SW 1271 (cell line): ENCODE measurements around the gene PMFBP1.

Source experiments
- DNase-seq, 2 experiments: peaks; one replicate each; lab custom pipeline; 2025; lab: John Stamatoyannopoulos, UW

The PMFBP1 gene

DNA sequence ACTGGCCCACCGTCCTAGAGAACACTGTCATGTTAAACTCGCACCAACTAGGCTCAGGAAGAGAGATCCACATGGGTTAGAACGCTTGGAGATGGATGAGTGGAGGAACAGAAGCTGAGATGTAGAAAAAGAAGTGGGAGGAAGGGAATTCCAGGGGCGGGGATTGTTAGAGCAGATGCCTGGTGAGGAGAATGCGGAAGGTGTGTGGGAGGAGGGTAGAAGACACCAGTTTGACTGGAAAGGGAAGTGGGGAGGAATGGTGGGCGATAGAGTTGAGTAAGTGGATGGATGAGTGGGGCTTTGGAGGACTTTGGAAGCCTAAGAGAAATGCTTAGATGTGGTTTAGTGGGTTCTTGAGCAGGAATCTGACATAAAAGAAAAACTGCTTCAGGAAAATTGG lies 40.9 kb downstream of the PMFBP1 start:
- DNase-seq: no peak

DNA sequence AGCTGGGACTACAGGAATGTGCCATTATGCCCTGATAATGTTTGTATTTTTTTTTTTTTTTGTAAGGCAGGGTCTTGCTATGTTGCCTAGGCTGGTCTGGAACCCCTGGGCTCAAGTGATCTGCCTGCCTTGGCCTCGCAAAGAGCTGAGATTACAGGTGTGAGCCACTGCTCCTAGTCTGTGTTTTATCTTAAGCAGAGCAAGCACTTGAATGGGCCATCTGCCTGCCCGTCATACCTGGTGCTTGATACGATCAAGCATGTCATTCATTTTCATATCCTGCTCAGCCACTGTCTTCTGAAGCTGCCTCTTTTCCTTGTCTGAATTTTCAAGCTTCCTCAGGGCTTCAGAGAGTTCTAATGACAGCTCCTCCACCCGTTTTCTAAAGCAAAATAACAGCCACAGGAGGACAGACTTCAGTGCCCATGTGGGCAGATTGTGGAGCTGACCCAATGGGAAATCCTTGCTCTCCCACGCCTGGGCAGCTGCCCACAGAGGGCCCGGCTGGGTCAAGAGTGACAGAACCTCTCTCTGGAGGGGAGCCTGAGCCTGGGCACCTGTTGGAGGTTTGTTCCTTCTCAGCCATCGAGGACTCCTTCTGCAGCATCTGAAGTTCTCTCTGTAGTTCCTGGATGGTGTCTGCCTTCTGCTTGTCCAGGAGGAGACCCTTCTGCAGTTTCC lies 41.8 kb downstream of the PMFBP1 start:
- no peak for DNase-seq

DNA sequence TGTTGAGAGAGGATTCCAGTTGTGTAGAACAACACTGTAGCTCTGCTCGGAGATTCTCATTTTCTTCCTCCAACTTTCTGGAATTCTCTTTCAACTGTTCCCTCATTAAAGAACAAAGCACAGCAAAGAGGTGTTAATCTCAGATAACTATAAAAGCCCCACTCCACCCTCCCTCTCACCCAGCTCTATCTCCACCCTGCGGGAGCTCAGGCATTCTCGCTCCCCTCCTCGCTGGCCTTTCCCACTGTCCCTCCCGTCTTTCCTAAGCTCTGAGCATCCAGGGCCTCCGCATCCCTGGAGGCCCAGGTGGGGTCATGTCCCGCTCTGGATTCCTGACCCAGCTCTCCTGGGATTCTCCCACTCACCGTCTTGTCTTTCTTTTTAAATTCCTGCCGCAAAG lies 43.3 kb downstream of the PMFBP1 start:
- DNase-seq: no peak

DNA sequence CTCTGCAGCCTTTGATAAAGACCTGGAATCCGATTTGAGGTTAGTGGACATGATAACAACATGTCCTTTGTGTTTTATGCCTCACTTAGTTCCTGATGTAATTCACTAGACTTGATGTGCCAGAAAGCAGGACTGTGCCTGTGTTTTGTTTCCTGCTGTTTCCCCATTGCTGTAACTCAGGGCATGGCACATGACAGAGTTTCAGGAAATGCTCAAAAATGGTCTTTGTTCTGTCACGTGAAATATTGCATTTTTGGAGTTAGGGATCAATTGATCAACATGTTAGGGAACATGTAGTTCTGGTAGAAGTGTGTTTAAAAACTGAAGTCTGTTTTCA lies 45.6 kb downstream of the PMFBP1 start:
- no peak for DNase-seq

DNA sequence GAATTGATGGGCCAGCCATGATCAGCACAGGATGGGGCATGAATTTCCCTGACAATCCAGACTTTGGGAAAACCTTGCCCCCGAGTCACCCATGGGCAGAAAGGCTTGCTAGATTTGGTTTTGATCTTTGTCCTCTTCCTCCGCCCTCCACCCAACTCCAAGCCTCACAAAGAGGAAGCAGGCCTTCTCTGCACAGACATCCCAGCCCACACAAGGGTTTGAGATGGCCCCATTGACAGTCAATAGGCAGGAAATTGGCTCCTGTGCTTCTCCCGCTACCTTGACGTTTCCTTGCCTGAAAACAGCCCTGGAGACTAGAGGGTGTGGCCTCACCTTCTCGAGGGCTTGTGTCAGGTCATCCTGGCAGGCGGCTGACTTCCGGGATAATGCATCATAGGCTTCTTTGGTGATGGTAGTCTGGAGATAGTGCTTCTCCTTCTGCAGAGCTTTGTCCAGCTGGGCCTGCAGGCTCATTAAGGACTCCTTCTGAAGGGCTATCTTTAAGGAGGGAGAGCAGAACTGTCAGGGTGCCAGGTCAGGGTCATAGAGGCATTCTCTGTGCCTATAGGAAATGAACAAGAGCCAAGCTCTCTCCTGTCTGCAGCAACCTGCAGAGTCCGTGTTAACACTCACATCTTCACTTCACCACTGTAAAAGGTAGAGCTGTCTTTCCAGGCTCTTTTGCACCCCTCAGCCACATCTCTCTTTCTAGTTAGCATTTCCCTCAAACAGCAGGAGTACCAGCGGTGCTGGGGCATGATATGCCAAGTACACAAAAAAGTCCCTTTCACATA lies 46.1 kb downstream of the PMFBP1 start:
- DNase-seq: no peak

DNA sequence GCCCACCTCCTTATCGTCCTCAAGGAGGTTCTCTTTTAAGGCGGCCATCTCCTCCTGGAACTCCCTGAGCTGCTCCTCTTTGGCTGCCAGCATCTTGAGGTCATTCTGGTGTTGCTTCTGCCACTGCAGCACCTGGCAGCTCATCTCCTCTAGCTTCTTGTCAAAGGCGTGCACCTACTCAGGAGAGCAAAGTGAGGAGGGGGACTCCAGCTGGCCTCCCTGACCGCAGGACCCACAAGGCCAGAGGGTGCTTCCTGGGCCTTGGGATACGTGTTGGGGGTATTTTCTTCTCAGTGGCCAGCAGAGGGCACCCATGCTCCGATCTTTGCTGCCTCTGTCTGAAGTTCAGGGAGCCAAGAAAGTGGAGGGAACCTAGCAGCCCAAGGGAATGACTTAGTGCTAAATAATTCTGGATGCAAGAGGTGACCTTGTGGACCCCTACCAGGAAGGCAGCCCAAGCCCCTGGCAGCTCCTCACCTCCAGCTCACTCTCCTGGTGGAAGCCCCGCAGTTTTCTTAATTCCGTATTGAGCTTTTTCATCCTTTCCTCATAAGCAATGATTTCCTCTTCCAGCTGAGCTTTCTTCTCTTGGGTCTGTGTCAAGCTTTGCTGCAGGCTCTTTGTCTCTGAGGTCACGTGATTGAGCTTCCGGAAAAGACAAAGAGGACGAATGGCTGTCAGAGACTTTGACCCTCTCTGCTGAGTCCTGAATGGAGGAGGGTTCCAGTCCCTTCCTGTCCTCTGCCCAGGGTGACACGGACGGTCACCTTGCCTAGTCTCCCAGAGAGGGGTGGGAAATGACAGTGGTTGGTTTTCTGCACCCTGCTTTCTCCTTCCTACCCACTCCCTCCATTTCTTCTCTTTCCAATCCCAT lies 47.0 kb downstream of the PMFBP1 start:
- DNase-seq: peak in 1 of 2 experiments; percentile 59

DNA sequence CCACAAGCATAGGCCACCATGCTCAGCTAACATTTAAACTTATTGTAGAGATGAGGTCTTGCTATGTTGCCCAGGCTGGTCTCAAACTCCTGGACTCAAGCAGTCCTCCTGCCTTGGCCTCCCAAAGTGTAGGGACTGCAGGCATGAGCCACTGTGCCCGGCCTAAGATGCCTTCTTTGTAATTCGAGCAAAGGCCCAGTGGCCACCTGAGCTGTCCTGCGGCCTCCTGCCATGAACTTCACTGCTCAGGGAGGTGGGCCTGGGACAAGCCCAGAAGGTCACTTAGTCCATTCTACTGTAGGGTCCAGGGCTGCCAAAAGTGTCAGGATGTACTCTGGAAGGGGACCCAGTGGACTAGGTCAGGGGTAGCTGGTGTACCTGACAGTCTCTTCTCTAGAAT lies 47.8 kb downstream of the PMFBP1 start:
- no peak for DNase-seq

DNA sequence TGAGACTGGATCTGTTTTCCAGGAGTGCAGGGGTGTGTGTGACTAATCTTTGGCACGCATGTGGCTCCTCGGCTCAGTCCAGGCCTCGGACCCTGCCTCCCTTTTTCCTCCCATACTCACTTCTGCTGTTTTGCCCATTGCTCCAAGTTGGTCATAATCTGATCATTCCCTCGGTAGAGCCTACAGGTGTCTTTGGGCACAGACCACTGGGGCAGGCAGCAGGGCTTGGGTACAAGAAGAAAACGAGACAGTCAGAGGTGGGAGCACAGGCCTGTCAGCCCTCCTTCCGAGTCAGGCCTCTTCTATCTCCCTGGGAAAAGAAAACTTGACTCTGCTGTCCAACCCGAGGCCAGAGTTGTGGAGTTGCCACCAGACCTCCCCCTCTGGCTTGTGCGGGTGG lies 48.5 kb downstream of the PMFBP1 start:
- DNase-seq: no peak

DNA sequence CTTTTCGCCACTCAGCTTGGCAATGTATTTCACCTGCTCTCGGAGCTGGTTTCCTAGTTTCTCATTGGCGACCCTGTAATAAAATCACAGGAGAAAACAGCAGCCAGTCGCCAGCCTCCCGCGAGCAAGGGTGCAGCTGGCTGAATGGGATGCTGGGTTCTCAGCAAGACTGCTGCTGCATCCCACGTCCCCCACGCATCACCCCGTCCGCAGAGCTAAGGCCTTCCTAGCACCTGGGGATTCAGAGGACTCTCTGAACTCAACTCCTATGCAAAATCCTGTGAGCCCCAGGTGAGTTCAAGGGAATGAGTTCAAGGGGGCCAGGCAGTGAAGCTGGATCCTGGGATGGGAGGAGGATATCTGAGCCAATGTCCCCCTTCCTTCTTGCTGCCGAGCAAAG lies 49.0 kb downstream of the PMFBP1 start:
- DNase-seq: no peak

DNA sequence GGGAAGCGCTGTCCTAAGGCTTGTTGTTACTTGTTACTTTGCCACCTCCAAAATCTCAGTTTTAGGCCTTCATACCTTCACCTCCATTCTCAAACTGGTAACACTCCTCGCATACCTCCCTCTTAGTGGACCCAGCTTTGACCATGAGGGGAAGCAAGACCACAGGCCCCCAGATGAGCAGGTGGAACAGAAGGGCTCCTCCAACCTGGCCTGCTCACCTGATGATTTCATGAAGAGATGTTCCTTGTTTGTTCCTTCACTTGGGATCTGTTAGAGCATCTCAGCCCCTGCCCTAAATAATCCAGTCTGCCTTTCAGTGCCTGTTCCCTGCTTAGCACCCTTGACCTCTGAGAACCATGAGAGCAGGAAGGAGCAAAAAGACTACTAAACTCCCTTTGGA lies 49.6 kb downstream of the PMFBP1 start:
- DNase-seq: no peak

DNA sequence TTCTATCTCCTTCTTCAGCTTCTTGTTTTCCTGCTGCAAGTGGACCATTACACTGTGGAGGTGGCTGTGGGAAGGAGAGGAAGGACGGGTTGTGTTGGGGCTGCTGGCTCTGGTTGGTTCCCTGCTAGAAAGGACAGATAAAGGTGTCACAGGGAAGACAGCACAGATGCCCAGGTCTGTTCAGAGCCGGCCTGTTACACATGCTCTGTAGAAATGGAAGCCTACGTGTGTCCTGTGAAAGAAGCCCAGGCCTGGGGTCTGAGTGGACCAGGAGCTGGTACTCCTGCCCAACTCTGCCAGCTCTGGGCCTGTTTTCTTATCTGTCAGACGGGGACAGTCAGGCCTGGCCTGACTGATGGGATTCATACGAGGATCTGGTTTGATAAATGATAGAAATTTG lies 51.9 kb downstream of the PMFBP1 start:
- DNase-seq: no peak

DNA sequence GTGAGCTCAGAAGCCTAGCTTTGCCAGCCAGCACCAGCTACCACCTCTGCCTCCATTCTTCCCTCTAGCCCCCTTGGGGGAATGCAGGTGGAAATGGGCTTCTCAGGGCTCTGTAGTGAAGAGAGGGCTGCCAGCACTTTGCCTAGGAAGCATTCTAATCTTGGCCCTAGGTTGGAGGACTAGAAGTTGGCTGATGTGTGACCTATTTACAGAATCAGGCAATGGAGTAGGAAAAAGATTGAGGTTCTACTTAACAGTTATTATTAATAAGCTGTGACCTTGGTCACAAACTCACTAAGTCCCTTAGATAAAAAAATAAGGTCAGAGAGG lies 58.4 kb downstream of the PMFBP1 start:
- no peak for DNase-seq

DNA sequence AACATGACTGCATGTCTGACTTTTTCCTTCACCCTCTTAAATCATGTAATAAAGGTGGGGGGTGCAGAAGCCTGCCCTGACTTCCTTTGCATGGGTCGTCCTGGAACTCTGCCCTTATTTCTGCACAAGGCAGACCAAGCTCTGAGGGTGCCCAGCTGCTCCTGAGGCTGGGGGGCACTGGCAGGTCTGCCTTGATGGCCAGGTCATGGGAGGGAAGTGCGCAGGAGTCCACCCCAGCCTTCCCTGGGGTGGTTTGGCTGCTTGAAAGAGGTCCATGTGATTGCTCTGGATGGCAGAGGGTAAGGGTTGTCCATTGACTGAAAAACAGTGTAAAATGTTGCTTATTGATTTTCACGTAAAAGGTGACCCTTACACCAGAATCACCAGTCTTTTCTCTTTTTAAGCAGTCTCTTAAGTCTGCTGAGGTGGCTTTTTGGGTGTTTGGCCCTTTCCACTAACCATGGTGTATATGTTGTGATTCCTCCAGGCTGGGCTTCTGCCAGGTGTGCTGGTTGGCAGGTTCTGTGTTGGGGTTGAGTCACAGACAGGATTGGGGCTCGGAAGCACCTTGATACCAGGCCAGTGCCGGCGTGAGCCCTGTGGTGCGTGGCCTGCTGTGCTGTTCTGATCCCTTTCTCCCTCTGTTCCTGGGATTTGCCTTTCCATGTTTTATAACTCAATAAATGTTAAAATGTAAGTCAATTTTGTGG lies 58.9 kb downstream of the PMFBP1 start:
- DNase-seq: no peak

DNA sequence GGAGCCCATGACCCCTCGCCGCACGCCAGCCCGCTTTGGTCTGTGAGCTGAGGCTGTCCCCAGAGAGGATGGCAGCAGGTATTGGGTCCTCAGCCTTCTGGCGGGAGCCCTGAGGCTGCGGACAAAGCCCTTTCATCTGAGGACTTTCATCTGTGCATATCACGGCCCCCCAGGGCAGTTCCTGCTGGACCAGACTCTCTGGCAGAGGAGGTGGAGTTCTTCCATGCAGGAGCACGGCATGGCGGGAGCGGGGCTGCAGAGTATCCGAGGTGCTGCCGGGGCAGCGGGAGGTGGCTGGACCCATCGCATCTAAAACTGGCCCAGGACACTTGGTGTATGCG lies 59.5 kb downstream of the PMFBP1 start:
- DNase-seq: no peak

DNA sequence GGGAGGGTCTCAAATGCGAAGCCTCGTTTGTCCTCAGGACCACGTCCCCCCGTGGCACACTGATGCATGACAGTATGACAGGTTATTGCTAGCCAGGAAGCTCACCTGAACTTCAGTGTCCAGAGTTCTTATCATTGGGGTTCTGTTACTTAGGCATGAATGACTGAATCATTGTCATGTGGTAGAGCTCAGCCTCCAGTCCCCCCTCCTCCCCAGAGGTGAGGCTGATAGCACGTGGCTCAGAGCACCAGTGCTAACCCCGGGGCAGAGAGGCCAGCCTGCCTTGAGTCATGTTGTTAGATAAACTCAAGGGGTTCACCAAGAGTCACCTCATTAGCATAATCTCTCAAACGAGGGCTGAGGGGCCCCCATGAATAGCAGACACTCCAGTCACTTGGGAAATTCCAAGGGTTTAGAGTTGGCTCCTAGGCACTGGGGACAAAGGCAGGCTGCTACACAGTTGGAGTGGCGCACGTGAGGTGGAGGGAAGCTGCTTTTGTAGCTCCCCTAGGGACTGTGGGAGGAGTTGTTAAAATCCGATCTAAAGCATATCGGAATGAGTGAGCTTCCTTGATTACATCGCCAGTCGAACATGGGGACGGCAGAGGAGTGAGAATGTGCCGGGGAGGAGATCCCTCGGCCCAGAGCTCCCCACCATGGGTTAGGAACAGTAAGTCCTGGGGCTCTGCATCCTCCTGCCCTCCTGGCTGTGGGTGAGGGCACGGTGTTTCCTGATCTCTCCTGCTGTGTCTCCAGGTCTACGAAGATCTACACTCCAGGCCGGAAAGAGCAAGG lies 60.1 kb downstream of the PMFBP1 start:
- no peak for DNase-seq

DNA sequence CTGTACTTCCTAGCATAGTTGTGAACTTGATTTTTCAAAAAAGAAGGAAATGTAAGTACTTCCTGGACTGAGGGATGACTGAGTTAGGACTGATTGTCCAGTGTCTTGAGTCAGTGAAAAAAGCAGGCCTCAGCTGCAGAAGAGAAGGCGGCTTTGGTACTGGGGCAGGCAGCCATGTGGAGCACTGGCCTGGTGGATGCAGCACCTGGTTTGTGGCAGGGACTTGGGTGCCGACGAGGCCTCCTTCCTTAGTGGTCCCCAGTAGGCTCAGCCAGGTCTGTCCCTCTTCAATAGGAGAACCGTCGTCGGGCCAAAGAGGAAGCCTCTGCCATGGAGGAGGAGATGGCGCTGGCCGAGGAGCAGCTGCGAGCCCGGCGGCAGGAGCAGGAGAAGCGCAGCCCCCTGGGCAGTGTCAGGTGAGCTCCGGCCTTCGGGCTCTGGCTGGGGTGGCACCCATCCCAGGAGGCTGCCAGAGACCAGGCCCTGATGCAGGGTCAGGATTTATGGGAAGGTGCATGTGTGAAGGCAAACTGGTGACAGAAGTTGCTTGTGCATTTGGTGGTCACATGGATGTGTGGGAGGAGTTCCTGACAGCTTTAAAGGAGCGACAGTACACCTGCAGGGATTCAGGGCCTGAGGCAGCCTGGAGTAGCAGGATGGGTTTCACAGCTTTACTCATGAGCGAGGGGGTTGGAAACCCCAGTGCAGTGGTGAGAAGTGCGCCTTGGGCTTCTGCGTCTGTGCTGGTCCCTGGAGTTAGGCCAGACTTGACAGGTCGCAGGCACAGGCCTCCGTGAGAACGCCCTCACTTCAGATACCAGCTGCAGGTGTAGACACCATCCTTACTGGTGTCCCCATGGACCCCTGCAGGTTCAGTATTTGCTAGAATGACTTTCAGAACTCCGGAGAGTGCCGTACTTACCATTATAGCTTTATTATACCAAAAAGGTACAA lies 61.0 kb downstream of the PMFBP1 start:
- DNase-seq: no peak

DNA sequence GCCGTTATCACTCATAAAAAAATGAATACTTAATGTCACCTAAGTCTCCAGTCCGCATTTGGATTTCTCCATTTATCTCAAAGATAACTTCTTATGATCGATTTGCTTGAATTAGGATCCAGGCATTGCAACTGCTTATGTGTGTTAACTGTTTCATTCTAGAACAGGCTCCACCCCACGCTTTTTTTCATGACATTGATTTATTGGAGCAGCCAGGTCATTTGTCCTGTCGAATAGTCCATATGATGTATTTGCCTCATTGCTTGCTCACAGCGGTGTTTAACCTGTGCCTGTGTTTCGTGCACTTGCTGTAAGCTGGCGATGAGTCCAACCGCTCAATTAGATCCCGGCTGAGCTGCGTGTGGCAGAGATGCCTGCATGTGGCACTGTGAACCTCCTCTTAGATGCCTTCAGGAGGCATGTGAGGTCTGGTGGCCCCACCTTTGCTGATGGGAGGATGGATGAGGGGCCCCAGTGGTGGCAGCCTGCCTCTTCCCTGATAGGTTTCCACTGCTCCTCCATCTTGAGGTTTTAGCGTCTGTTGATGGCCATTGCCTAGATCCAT lies 61.9 kb downstream of the PMFBP1 start:
- no peak for DNase-seq

DNA sequence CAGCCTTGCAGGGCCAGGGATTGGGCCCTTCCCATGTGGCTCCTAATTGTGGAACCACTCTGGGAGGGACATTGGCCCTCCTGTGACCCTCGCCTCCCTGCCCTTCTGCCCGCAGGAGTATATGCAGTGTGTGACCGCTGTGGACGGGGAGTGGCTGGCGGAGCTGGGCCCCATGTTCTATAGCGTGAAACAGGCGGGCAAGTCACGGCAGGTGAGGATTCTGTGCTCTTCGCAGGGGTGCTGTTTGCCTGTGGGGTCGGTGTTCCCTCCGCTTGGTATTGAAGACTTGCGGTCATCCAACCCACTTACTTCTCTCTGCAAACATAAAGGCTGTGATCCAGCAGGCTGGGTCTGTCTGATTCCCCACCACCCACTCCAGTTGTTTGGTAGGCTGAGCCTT lies 62.7 kb downstream of the PMFBP1 start:
- DNase-seq: no peak

DNA sequence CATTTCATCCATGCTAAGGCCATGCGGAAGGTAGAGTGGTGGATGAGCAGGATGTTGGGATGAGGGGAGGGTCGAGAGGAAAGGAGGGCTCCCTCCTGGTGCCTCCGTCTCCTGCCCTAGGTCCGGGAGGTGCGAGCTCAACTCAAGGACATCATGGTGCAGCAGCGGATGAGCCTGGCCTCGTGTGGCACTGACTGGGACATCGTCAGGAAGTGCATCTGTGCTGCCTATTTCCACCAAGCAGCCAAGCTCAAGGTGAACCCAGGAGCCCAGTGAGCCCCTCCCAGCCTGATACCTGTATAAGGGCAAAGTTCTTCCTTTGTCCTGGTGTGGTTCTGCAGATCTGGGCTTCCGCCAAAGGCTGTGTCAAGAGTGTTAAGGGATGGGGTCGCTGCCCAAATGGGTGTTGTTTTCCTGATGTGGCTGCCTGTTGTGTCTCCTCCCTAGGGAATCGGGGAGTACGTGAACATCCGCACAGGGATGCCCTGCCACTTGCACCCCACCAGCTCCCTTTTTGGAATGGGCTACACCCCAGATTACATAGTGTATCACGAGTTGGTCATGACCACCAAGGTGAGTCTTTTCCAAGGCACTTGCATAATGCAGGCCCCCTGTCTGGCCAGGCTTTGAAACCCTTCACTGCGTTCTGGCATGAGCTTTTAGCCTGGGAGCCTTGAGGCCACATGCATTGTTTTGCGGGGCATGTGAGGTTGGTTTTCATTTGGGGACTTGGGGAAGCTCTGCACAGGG lies 63.4 kb downstream of the PMFBP1 start:
- DNase-seq: no peak

DNA sequence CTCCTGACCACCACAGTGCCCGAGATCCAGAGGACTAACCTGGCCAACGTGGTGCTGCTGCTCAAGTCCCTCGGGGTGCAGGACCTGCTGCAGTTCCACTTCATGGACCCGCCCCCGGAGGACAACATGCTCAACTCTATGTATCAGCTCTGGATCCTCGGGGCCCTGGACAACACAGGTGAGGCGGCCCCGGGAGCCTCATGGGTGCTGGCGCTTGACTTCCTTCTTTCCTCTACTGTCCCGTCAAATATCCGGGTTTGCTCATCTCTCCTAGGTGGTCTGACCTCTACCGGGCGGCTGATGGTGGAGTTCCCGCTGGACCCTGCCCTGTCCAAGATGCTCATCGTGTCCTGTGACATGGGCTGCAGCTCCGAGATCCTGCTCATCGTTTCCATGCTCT lies 64.6 kb downstream of the PMFBP1 start:
- DNase-seq: no peak
